ENCODE measurements around the gene PDLIM3. TPM values are rescaled to one million over a fixed set of nuclear protein-coding genes. Genes with fewer than 3 reads are reported as not detected.
A peak's percentile ranks its signal among the peaks of the same experiment; 100 is the strongest.

The PDLIM3 gene
- total and polyA plus RNA-seq, 2 of the 13 experiments (the other 11 are each of a cell fraction or from before 2014, with no cell fraction given), result 5.9 to 14.0 TPM

- TF ChIP-seq HMGXB4 (CRISPR knock-in tag; IDR thresholded peaks at IDR 0.05; ENCODE audit: borderline replicate concordance in 1 of 2, low read depth in 1 of 2) (peak; percentile 70 to 71; a peak in 3 of 4 replicates), ZNF570 (CRISPR knock-in tag; IDR thresholded peaks at IDR 0.05; ENCODE audit: borderline replicate concordance) (no peak), HOXD1 (CRISPR knock-in tag; IDR thresholded peaks at IDR 0.05) (0 out of 2 replicates have a peak, but pooled peaks have one; percentile 21), ZMYM4 (CRISPR knock-in tag; IDR thresholded peaks at IDR 0.05) (peak; percentile 21; the same call in 1 of the 2 replicates), SNAPC4 (CRISPR knock-in tag; IDR thresholded peaks at IDR 0.05) (no peak), ZBTB8A (CRISPR knock-in tag; IDR thresholded peaks at IDR 0.05; ENCODE audit: borderline replicate concordance, low read depth) (no peak), TRIM24 (CRISPR knock-in tag; IDR thresholded peaks at IDR 0.05) (no peak), DRAP1 (CRISPR knock-in tag; IDR thresholded peaks at IDR 0.05) (no peak), THAP8 (CRISPR knock-in tag; IDR thresholded peaks at IDR 0.05; ENCODE audit: borderline replicate concordance) (no peak), ZNF350 (CRISPR knock-in tag; IDR thresholded peaks at IDR 0.05; ENCODE audit: borderline replicate concordance, low read depth) (no peak), HNRNPL (IDR thresholded peaks at IDR 0.05; ENCODE audit: low read depth, low read length) (no peak), ZNF3 (CRISPR knock-in tag; IDR thresholded peaks at IDR 0.05) (0 out of 2 replicates have a peak, but pooled peaks have one; percentile 16), CBX2 (IDR thresholded peaks at IDR 0.05; ENCODE audit: low read depth, low read length) (no peak), CBX2 (CRISPR knock-in tag; IDR thresholded peaks at IDR 0.05; ENCODE audit: low read depth) (0 out of 2 replicates have a peak, but pooled peaks have one; percentile 23), CREM (IDR thresholded peaks at IDR 0.05) (no peak), CREM (CRISPR knock-in tag; IDR thresholded peaks at IDR 0.05) (no peak), RBM22 (optimal IDR thresholded peaks at IDR 0.05; ENCODE audit: low read length) (no peak), GMEB1 (CRISPR knock-in tag; IDR thresholded peaks at IDR 0.05; ENCODE audit: borderline replicate concordance) (no peak)
Observed at GRCh38 chr4:185471235-185472102, 63.8 kb downstream of the PDLIM3 start, which contains the start of gene CCDC110 (continued).
